MM.1S (cell line): ENCODE data around the gene RASSF10.

Experiments used
- DNase-seq: peaks from one replicate; pipeline ENCODE4 v3.0.0-alpha.2; 2015
- H2AFZ ChIP-seq: fragments of 300-600 bp; sonication (generic); 2 replicates; pipeline ENCODE4 v1.6.0; 2016; ENCODE audit warnings: antibody characterized with exemption, low read length
- H3F3A ChIP-seq: fragments of 300-600 bp; sonication (generic); 2 replicates; pipeline ENCODE4 v1.6.1; 2016; ENCODE audit warnings: mild to moderate bottlenecking, antibody characterized with exemption, low read length, moderate library complexity, mixed read lengths; ENCODE audit not compliant: insufficient read depth
- H3K27ac ChIP-seq: fragments of 300-600 bp; sonication (generic); 2 replicates; pipeline ENCODE4 v1.5.1; 2016; ENCODE audit warnings: mild to moderate bottlenecking, low read length
- H3K27me3 ChIP-seq: fragments of 300-600 bp; sonication (generic); replicated peaks from 2 replicates; pipeline ENCODE4 v1.6.0; 2016; ENCODE audit warnings: low read length; ENCODE audit not compliant: insufficient read depth
- H3K36me3 ChIP-seq: fragments of 300-600 bp; sonication (generic); replicated peaks from 2 replicates; pipeline ENCODE4 v1.6.1; 2016; ENCODE audit warnings: mild to moderate bottlenecking, low read length, mixed read lengths; ENCODE audit not compliant: insufficient read depth
- H3K4me1 ChIP-seq: fragments of 300-600 bp; sonication (generic); 2 replicates; pipeline ENCODE4 v1.6.1; 2016; ENCODE audit warnings: low read length, mixed read lengths
- H3K4me2 ChIP-seq: fragments of 300-600 bp; sonication (generic); 2 replicates; pipeline ENCODE4 v1.6.0; 2016; ENCODE audit warnings: low read depth, low read length
- H3K4me3 ChIP-seq: fragments of 300-600 bp; sonication (generic); 2 replicates; pipeline ENCODE4 v1.5.1; 2016; ENCODE audit warnings: low read length, mixed read lengths
- H3K79me2 ChIP-seq: fragments of 300-600 bp; sonication (generic); 2 replicates; pipeline ENCODE4 v1.6.1; 2016; ENCODE audit warnings: mixed run types, low read length, mixed read lengths
- H3K9ac ChIP-seq: fragments of 300-600 bp; sonication (generic); 2 replicates; pipeline ENCODE4 v1.6.1; 2016; ENCODE audit warnings: low read length, mixed read lengths
- H3K9me2 ChIP-seq: fragments of 300-600 bp; sonication (generic); replicated peaks from 2 replicates; pipeline ENCODE4 v1.6.1; 2016; ENCODE audit warnings: mild to moderate bottlenecking, low read length, mixed read lengths; ENCODE audit not compliant: insufficient read depth
- H3K9me3 ChIP-seq: fragments of 300-600 bp; sonication (generic); replicated peaks from 2 replicates; pipeline ENCODE4 v1.6.1; 2016; ENCODE audit warnings: mild to moderate bottlenecking, low read length, mixed read lengths; ENCODE audit not compliant: insufficient read depth
- H4K20me1 ChIP-seq: fragments of 300-600 bp; sonication (generic); 2 replicates; pipeline ENCODE4 v1.6.1; 2016; ENCODE audit warnings: mild to moderate bottlenecking, low read length, moderate library complexity, mixed read lengths; ENCODE audit not compliant: insufficient read depth
- EZH2 ChIP-seq: fragments of 300-600 bp; sonication (generic); optimal IDR thresholded peaks from 2 replicates; pipeline ENCODE3; 2017; ENCODE audit warnings: low read depth, mild to moderate bottlenecking, antibody characterized with exemption, low read length, mixed read lengths
- EZH2phosphoT487 ChIP-seq: fragments of 300-600 bp; sonication (generic); IDR thresholded peaks from 2 replicates; pipeline ENCODE4 v1.6.1; 2018; ENCODE audit warnings: antibody characterized with exemption, low read length
- TF ChIP-seq, protein P1 (sequence below): fragments of 300-600 bp; sonication (generic); IDR thresholded peaks from 2 replicates; pipeline ENCODE4 v1.5.1; 2016; ENCODE audit warnings: antibody characterized with exemption, low read length, mixed read lengths

Gene RASSF10

GRCh38 chr11:12973528-12974181 is 35.5 kb upstream of the RASSF10 start:
- Histone ChIP-seq H2AFZ (no peak overlapping the region), H3K9me2 (no peaks in the 10 kb centered on the region), H3K27ac (no peak overlapping the region), H3F3A (no peaks in the 10 kb centered on the region), H3K4me1 (no peaks in the 10 kb centered on the region), H3K9ac (no peak overlapping the region), H3K4me2 (no peak overlapping the region), H3K27me3 (no peaks in the 10 kb centered on the region), H4K20me1 (no peaks in the 10 kb centered on the region), H3K79me2 (no peaks in the 10 kb centered on the region), H3K9me3 (no peaks in the 10 kb centered on the region), H3K4me3 (no peak overlapping the region), H3K36me3 (no peaks in the 10 kb centered on the region)
- DNase-seq, result no peak
- TF ChIP-seq EZH2phosphoT487, result no peak
- TF ChIP-seq, protein P1, sequence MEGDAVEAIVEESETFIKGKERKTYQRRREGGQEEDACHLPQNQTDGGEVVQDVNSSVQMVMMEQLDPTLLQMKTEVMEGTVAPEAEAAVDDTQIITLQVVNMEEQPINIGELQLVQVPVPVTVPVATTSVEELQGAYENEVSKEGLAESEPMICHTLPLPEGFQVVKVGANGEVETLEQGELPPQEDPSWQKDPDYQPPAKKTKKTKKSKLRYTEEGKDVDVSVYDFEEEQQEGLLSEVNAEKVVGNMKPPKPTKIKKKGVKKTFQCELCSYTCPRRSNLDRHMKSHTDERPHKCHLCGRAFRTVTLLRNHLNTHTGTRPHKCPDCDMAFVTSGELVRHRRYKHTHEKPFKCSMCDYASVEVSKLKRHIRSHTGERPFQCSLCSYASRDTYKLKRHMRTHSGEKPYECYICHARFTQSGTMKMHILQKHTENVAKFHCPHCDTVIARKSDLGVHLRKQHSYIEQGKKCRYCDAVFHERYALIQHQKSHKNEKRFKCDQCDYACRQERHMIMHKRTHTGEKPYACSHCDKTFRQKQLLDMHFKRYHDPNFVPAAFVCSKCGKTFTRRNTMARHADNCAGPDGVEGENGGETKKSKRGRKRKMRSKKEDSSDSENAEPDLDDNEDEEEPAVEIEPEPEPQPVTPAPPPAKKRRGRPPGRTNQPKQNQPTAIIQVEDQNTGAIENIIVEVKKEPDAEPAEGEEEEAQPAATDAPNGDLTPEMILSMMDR, result no peak
- TF ChIP-seq EZH2, result no peak

DNA sequence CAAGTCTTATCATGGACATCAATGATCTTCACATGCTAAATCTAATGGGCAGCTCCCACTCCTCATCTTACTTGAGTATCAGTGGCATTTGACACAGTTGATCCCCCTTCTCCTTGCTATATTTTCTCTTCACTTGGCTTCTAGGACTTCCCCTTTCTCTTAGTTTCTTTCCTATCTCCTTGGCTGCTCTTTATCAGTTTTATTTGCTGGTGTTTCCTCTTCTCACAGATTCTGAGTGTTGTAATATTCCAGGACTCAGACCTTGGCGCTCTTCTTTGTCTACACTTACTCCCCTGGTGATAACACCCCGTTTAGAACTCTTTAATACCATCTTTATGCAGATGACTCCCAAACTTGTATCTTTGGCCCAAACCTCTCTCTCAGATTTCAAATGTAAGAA is 33.9 kb upstream of the RASSF10 start:
- H3K9me3 ChIP-seq, result no peaks in the 10 kb centered on the region
- no peak for TF ChIP-seq EZH2phosphoT487
- TF ChIP-seq, protein P1, result no peak
- TF ChIP-seq EZH2, result no peak
- H3K9ac ChIP-seq, result no peak overlapping the region
- H3F3A ChIP-seq, result no peaks in the 10 kb centered on the region
- no peak for DNase-seq
- no peaks in the 10 kb centered on the region for H3K36me3 ChIP-seq
- H3K4me2 ChIP-seq, result no peak overlapping the region
- H3K27me3 ChIP-seq, result no peaks in the 10 kb centered on the region
- H3K27ac ChIP-seq, result no peak overlapping the region
- H3K79me2 ChIP-seq, result no peaks in the 10 kb centered on the region
- no peak overlapping the region for H3K4me3 ChIP-seq
- H4K20me1 ChIP-seq, result no peaks in the 10 kb centered on the region
- H3K4me1 ChIP-seq, result no peaks in the 10 kb centered on the region
- H2AFZ ChIP-seq, result no peak overlapping the region
- H3K9me2 ChIP-seq, result no peaks in the 10 kb centered on the region

GRCh38 chr11:12979928-12980689 is 29.0 kb upstream of the RASSF10 start:
- no peaks in the 10 kb centered on the region for H3K27me3 ChIP-seq
- H4K20me1 ChIP-seq, result no peaks in the 10 kb centered on the region
- H3K27ac ChIP-seq, result no peak overlapping the region
- no peaks in the 10 kb centered on the region for H3F3A ChIP-seq
- no peak overlapping the region for H3K9ac ChIP-seq
- H2AFZ ChIP-seq, result no peak overlapping the region
- no peak overlapping the region for H3K4me2 ChIP-seq
- H3K79me2 ChIP-seq, result no peaks in the 10 kb centered on the region
- no peak for DNase-seq
- H3K4me3 ChIP-seq, result no peak overlapping the region
- TF ChIP-seq, protein P1, result no peak
- TF ChIP-seq EZH2 (no peak), EZH2phosphoT487 (no peak)
- H3K4me1 ChIP-seq, result no peaks in the 10 kb centered on the region
- no peaks in the 10 kb centered on the region for H3K36me3 ChIP-seq
- no peaks in the 10 kb centered on the region for H3K9me3 ChIP-seq
- no peaks in the 10 kb centered on the region for H3K9me2 ChIP-seq
